Measurements from ENCODE around the gene TSPAN1. TPM values are rescaled to one million over a fixed set of nuclear protein-coding genes. Genes with fewer than 3 reads are reported as not detected.
"Not testable (repeated sequence)": the region's sequence is repeated elsewhere in the genome, so short reads cannot be mapped to it uniquely, and the experiment has no call there.

Gene TSPAN1
- total RNA-seq, 1 donor = 0.43 TPM

DNA sequence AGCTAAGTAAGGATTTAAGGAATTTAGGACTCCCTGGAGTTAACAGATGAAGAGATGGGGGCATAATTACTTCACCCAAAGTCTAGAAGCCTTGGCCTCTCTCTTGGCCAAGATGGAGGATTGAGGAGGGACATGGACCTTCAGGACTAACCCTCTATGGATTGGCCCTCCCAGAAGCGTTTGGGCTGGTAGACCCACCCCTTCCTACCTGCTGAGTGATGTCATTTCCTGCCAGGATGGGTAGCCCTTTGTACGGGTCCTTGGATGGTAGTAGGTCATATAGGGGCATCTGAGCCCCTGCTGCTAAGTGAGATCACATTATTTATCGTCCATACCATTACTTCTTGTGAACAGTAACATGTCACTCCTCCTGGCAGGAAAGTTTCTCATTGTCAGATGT is 45.9 kb downstream of the TSPAN1 start:
- no peak overlapping the region for H3K4me3 ChIP-seq (ENCODE audit: low read depth, low read length)
- DNase-seq (ENCODE audit: low read depth) = no peak
- TF ChIP-seq, protein P1, sequence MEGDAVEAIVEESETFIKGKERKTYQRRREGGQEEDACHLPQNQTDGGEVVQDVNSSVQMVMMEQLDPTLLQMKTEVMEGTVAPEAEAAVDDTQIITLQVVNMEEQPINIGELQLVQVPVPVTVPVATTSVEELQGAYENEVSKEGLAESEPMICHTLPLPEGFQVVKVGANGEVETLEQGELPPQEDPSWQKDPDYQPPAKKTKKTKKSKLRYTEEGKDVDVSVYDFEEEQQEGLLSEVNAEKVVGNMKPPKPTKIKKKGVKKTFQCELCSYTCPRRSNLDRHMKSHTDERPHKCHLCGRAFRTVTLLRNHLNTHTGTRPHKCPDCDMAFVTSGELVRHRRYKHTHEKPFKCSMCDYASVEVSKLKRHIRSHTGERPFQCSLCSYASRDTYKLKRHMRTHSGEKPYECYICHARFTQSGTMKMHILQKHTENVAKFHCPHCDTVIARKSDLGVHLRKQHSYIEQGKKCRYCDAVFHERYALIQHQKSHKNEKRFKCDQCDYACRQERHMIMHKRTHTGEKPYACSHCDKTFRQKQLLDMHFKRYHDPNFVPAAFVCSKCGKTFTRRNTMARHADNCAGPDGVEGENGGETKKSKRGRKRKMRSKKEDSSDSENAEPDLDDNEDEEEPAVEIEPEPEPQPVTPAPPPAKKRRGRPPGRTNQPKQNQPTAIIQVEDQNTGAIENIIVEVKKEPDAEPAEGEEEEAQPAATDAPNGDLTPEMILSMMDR (IDR thresholded peaks at IDR 0.05; ENCODE audit: insufficient read depth, low read depth, low read length) = no peak

DNA sequence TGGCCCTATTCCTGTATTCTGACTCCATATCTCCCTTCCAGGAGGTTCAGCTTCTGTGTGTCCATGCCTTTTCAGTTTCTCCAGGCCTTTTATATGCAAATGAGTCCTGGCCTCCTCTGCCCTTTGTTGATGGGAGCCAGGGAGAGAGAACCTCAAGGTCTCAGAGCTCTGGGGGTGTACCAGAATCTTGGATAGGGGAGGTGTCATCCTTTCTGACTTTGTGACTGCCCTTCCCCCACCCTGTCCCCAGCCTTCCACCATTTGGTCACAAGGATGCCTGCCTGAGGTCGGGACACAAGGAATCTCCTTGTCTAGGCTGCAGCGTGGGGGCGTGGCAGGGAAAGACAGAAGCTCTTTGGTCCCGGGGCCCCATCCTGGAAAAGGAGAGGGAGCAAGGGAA is 46.9 kb downstream of the TSPAN1 start:
- no peak overlapping the region for H3K4me3 ChIP-seq (ENCODE audit: low read depth, low read length)
- DNase-seq (ENCODE audit: low read depth) = no peak
- TF ChIP-seq, protein P1 (IDR thresholded peaks at IDR 0.05; ENCODE audit: insufficient read depth, low read depth, low read length) = no peak

DNA sequence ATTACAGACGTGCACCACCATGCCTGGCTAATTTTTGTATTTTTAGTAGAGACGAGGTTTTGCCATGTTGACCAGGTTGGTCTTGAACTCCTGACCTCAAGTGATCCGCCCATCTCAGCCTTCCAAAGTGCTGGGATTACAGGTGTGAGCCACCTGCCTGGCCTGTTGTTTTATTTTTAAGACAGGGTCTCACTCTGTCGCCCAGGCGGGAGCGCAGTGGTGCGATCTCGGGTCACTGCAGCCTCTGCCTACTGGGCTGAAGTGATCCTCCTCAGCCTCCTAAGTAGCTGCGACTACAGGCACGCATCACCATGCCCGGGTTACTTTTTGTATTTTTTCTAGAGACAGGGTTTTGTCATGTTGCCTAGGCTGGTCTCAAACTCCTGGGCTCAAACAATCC is 48.2 kb downstream of the TSPAN1 start:
- not testable (repeated sequence) for DNase-seq (ENCODE audit: low read depth); H3K4me3 ChIP-seq (ENCODE audit: low read depth, low read length)

DNA sequence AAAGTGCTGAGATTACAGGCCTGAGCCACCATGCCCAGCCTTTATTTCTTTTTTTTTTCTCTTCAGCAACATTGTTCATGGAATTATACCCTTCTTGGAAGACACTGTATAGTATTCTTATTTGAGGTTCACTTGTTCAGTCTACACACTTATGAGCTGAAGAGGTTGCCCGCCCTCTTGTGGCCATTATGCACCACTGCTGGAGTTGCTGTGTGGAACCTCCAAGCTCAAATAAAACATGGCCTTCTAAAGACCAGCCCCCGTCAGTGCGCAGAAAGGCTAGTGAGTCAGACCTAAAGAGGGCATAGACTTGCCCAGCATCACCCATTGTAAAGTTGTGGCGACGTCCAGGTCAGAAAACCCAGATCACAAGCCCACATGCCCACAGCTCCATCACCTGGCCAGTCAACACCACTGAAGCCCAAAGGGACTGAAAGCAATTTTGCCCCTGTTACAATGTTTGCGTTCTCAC is 48.6 kb downstream of the TSPAN1 start:
- peak; percentile 88 for DNase-seq (ENCODE audit: low read depth)

DNA sequence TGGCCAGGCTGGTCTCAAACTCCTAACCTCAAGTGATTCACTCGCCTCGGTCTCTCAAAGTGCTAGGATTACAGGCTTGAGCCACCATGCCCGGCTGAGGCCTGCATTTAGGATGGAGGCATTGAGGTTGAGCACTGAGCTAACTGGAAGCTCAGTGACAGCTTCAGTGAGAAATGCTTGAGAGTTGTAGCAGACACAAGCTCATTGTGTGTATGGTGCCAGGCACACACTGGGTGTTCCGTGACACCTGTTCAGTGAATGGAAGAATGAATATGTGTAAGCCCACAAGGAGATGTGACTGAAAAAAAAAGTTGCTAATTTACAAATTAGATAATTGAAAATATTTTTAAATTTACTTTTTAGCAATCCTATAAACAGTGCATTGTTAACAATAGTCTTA is 50.1 kb downstream of the TSPAN1 start:
- TF ChIP-seq, protein P1 (IDR thresholded peaks at IDR 0.05; ENCODE audit: insufficient read depth, low read depth, low read length) = no peak
- H3K4me3 ChIP-seq (ENCODE audit: low read depth, low read length) = no peak overlapping the region
- no peak for DNase-seq (ENCODE audit: low read depth)

More for the DNA sequence above, 48.6 kb downstream of the TSPAN1 start:
- TF ChIP-seq, protein P1 (IDR thresholded peaks at IDR 0.05; ENCODE audit: insufficient read depth, low read depth, low read length) = peak; percentile 93
- H3K4me3 ChIP-seq (ENCODE audit: low read depth, low read length) = no peak overlapping the region

DNA sequence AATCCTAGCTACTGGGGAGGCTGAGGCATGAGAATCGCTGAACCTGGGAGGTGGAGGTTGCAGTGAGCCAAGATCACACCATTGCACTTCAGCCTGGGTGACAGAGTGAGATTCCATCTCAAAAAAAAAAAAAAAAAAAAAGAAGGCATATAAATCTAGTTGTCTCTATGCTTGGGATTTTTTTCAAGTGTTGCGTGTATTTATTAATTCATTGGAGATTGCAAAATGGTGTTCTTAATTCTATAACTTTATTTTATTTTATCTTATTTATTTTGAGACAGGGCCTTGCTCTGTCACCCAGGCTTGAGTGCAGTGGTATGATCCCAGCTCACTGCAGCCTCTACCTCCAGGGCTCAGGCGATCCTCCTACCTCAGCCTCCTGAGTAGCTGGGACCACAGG is 56.3 kb downstream of the TSPAN1 start:
- not testable (repeated sequence) for H3K4me3 ChIP-seq (ENCODE audit: low read depth, low read length); DNase-seq (ENCODE audit: low read depth)

Small RNA genes lying within 50 kb of the gene (small RNA-seq; reads per million reads assigned to genes)
- gene AL672043.1 = not detected

Other genes with a start within 250 kb of the TSPAN1 start
- gene PIK3R3, start 42.5 kb upstream of the TSPAN1 start, total RNA-seq = 10.3 and 14.2 TPM in 2 replicates
- gene P3R3URF, start 1.4 kb downstream of the TSPAN1 start, total RNA-seq = not detected in 2 replicates
- gene POMGNT1, start 23.3 kb downstream of the TSPAN1 start, total RNA-seq = 52.8 and 81.2 TPM in 2 replicates
- 3.2 and 3.9 TPM in 2 replicates for gene LURAP1, start 28.2 kb downstream of the TSPAN1 start, total RNA-seq
- gene RAD54L, start 72.7 kb downstream of the TSPAN1 start, total RNA-seq = 2.6 and 3.0 TPM in 2 replicates
- gene LRRC41, start 128.5 kb downstream of the TSPAN1 start, total RNA-seq = 106 and 123 TPM in 2 replicates
- gene UQCRH, start 128.6 kb downstream of the TSPAN1 start, total RNA-seq = 194 and 249 TPM in 2 replicates
- gene NSUN4, start 165.7 kb downstream of the TSPAN1 start, total RNA-seq = 11.9 and 22.9 TPM in 2 replicates
- gene FAAH, start 219.2 kb downstream of the TSPAN1 start, total RNA-seq = 0.64 and 0.86 TPM in 2 replicates